AG04449 (cell line): ENCODE measurements around the gene GOLGA6L1.
"Not testable (repeated sequence)": the region's sequence is repeated elsewhere in the genome, so short reads cannot be mapped to it uniquely, and the experiment has no call there.

ENCODE experiments used
- CTCF ChIA-PET: fragments of 350-600 bp; formaldehyde crosslinking; extraction: SDS; loops from one replicate; lab custom pipeline; 2021; ENCODE audit warnings: antibody characterized with exemption; lab: Yijun Ruan, JAX
- POLR2A ChIA-PET: fragments of 400-600, 350-600 bp; formaldehyde crosslinking; extraction: SDS; loops from one replicate; lab custom pipeline; 2020; ENCODE audit warnings: antibody characterized with exemption, inconsistent platforms; lab: Yijun Ruan, JAX
- DNase-seq: peaks from one replicate; pipeline ENCODE4 v3.0.0-alpha.2; 2010; ENCODE audit warnings: low read depth, low spot score
- H3K4me3 ChIP-seq: 2 replicates; pipeline ENCODE4 v1.5.1; 2011; ENCODE audit warnings: low read depth, mild to moderate bottlenecking, control low read depth, low read length
- TF ChIP-seq, protein P1 (sequence below): IDR thresholded peaks from one replicate; pipeline ENCODE4 v1.5.1; 2011; ENCODE audit warnings: mild to moderate bottlenecking, moderate library complexity, low read length, control low read depth, inconsistent platforms; ENCODE audit not compliant: insufficient read depth; ENCODE audit errors: missing control alignments

The GOLGA6L1 gene

DNA sequence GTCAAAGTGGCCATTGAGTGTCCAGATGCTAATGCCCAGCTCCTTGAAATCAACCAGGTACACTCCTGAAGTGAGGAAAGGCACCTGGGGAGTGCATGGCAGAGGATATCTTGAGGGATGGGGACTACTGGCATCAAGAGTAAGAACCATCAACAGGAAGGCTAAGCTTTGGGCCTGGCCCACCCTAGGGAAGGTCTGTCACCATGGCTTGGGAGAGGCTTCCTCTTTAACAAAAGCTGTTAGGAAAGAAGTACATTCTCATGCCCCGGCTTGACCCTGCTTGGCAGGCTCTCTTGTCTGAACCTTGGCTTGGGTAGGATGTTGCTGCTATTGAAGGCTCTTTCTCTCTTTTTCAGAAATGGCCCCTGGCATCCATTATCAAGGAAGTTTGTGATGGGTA, 53.5 kb downstream of the GOLGA6L1 start:
- POLR2A ChIA-PET, result no interaction called here
- CTCF ChIA-PET, result no interaction called here
- TF ChIP-seq, protein P1, sequence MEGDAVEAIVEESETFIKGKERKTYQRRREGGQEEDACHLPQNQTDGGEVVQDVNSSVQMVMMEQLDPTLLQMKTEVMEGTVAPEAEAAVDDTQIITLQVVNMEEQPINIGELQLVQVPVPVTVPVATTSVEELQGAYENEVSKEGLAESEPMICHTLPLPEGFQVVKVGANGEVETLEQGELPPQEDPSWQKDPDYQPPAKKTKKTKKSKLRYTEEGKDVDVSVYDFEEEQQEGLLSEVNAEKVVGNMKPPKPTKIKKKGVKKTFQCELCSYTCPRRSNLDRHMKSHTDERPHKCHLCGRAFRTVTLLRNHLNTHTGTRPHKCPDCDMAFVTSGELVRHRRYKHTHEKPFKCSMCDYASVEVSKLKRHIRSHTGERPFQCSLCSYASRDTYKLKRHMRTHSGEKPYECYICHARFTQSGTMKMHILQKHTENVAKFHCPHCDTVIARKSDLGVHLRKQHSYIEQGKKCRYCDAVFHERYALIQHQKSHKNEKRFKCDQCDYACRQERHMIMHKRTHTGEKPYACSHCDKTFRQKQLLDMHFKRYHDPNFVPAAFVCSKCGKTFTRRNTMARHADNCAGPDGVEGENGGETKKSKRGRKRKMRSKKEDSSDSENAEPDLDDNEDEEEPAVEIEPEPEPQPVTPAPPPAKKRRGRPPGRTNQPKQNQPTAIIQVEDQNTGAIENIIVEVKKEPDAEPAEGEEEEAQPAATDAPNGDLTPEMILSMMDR, result no peak
- H3K4me3 ChIP-seq, result no peak overlapping the region
- no peak for DNase-seq

DNA sequence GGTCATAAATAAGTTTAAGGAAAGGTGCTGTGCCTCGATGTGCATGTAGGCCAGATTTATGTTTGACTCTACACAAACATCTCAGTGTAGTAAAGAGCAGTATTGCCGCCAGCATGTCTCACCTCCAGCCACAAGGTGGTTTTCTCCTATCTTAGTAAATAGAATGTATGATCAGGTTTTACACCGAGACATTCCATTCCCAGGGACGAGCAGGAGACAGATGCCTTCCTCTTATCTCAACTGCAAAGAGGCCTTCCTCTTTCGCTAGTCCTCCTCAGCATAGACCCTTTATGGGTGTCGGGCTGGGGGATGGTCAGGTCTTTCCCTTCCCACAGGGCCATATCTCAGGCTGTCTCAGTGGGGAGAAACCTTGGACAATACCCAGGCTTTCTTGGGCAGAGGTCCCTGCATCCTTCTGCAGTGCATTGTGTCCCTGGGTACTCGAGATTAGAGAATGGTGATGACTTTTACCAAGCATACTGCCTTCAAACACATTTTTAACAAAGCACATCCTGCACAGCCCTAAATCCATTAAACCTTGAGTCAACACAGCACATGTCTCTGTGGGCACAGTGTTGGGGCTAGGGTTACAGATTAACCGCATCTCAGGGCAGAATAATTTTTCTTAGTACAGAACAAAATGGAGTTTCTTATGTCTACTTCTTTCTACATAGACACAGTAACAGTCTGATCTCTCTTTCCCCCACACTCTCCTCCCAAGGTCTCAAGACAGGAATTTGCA, 54.5 kb downstream of the GOLGA6L1 start:
- CTCF ChIA-PET, H3K4me3 ChIP-seq, DNase-seq, POLR2A ChIA-PET: not testable (repeated sequence)

- TF ChIP-seq, protein P1, result no peak
- no peak for DNase-seq
- CTCF ChIA-PET, result no interaction called here
- POLR2A ChIA-PET, result no interaction called here
- no peak overlapping the region for H3K4me3 ChIP-seq
Observed at GRCh38 chr15:23081271-23081670, 55.4 kb downstream of the GOLGA6L1 start.

GRCh38 chr15:23079766-23080165, 56.9 kb downstream of the GOLGA6L1 start:
- H3K4me3 ChIP-seq, result no peak overlapping the region
- POLR2A ChIA-PET, result no interaction called here
- no peak for DNase-seq
- CTCF ChIA-PET, result no interaction called here
- TF ChIP-seq, protein P1, result no peak
